ENCODE measurements around the gene BEST3. TPM values are rescaled to one million over a fixed set of nuclear protein-coding genes. Genes with fewer than 3 reads are reported as not detected.

Gene BEST3
- polyA plus RNA-seq, 3 donors = not detected

DNA sequence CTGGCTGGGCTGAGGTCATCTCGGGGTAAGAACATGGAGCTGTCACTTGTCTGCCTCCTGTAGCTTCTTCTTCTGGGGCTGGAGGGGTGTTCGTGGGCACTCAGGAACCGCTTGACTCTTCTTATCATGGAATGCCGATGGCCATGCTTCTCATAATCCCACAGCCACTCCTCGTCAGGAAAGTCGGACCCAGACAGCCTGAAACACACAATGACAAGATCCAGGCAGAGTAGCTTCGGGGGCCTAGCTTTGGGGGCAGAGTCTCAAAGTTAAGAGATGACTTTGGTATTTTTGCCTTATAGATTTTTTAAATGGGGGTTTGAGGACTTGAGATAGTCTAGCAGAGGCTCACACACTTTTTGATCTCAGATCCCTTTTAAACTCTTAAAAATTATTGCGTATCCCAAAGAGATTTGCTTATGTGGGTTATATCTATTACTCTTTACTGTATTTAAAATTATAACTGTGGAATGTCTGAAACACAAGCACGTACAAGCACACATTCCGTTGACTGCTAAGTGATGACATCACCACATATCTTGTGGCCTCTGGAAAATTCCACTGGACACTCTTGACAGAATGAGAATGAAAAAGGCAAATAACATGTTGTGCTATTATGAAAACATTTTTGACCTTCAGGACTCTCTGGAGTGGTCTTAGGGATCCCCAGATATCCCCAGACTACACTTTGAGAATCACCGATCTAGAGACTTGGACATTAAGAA is 43.3 kb downstream of the BEST3 start:
- H3K36me3 ChIP-seq (replicated peaks in 1 of 2; ENCODE audit: control insufficient read depth in 1 of 2, insufficient read depth in 2 of 2, low read length in 2 of 2) = no peaks in the 10 kb centered on the region
- H3K27me3 Mint-ChIP-seq (ENCODE audit: low read depth in 3 of 3) = peaks cover 0 to 4% (median 2%) of the 10 kb centered on the region in 3 donors
- H3K9ac ChIP-seq (ENCODE audit: insufficient read depth, low read length, poor library complexity, severe bottlenecking) = no peak overlapping the region
- H3K4me3 ChIP-seq (replicated peaks in 1 of 3; ENCODE audit: low read depth in 2 of 3, low read length in 3 of 3) = no peak overlapping the region
- peaks cover 0 to 3% (median 0%) of the 10 kb centered on the region in 7 donors for H3K9me3 Mint-ChIP-seq
- H3K27ac ChIP-seq (ENCODE audit: low read depth in 1 of 2, low read length in 2 of 2) = no peak overlapping the region
- H3K27ac Mint-ChIP-seq = no peak overlapping the region
- H3K4me3 Mint-ChIP-seq = no peak overlapping the region
- H4K20me1 ChIP-seq (ENCODE audit: insufficient read depth, low read length) = no peaks in the 10 kb centered on the region
- no peaks in the 10 kb centered on the region for H3K4me1 Mint-ChIP-seq
- H3K4me1 ChIP-seq (ENCODE audit: control insufficient read depth in 1 of 2, insufficient read depth in 2 of 2, low read length in 2 of 2) = peaks cover 0 to 7% of the 10 kb centered on the region in 2 donors
- H3K9me3 ChIP-seq (replicated peaks in 1 of 2; ENCODE audit: control insufficient read depth in 1 of 2, insufficient read depth in 1 of 2, low read length in 2 of 2) = no peaks in the 10 kb centered on the region
- no peak overlapping the region for H3K4me2 ChIP-seq (replicated peaks; ENCODE audit: extremely low read depth, low read length, poor library complexity, severe bottlenecking)
- TF ChIP-seq, protein P1, sequence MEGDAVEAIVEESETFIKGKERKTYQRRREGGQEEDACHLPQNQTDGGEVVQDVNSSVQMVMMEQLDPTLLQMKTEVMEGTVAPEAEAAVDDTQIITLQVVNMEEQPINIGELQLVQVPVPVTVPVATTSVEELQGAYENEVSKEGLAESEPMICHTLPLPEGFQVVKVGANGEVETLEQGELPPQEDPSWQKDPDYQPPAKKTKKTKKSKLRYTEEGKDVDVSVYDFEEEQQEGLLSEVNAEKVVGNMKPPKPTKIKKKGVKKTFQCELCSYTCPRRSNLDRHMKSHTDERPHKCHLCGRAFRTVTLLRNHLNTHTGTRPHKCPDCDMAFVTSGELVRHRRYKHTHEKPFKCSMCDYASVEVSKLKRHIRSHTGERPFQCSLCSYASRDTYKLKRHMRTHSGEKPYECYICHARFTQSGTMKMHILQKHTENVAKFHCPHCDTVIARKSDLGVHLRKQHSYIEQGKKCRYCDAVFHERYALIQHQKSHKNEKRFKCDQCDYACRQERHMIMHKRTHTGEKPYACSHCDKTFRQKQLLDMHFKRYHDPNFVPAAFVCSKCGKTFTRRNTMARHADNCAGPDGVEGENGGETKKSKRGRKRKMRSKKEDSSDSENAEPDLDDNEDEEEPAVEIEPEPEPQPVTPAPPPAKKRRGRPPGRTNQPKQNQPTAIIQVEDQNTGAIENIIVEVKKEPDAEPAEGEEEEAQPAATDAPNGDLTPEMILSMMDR (IDR thresholded peaks at IDR 0.05) = no peak
- no peaks in the 10 kb centered on the region for H3K79me2 ChIP-seq (ENCODE audit: insufficient read depth, low read length)
- WGBS (ENCODE audit: insufficient coverage) = 100% methylated on average over 1 of the region's 11 CpGs
- intact Hi-C loops (cut with micrococcal nuclease) = no loop called here
- peaks cover 0 to 2% of the 10 kb centered on the region in 2 donors for H3K27me3 ChIP-seq (ENCODE audit: control insufficient read depth in 2 of 2, insufficient read depth in 2 of 2, low read length in 2 of 2)
- H3K36me3 Mint-ChIP-seq = no peaks in the 10 kb centered on the region
- H2AFZ ChIP-seq (ENCODE audit: insufficient read depth, low read depth, low read length, poor library complexity, severe bottlenecking) = no peak overlapping the region
- DNase-seq = no peak

DNA sequence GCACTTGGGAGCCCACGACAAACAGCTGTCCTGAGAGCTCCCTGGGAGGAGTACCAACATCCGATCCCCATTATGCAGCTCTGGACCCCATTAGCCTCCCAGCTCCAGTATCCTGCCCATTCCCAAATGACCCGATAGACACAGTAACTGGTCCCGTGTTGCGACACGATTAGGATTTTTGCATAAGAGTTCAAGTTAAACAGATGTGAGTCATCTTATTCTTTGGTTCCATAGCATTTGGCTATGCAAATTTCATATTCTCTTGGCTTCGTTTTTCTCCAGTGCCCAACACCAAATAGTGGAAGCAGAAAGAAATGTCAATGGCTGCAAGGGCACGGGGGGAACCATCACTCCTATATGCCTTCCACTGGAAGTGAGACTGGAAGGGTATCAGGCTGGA is 45.4 kb downstream of the BEST3 start:
- peaks cover 0 to 2% (median 2%) of the 10 kb centered on the region in 3 donors for H3K27me3 Mint-ChIP-seq (ENCODE audit: low read depth in 3 of 3)
- no peak overlapping the region for H3K27ac Mint-ChIP-seq
- peak in 2 of 3 donors; percentile 12 to 29 for DNase-seq
- TF ChIP-seq, protein P1 (IDR thresholded peaks at IDR 0.05) = no peak
- Histone ChIP-seq H3K9ac (ENCODE audit: insufficient read depth, low read length, poor library complexity, severe bottlenecking) (no peak overlapping the region), H3K79me2 (ENCODE audit: insufficient read depth, low read length) (no peaks in the 10 kb centered on the region), H3K9me3 (replicated peaks in 1 of 2; ENCODE audit: control insufficient read depth in 1 of 2, insufficient read depth in 1 of 2, low read length in 2 of 2) (no peaks in the 10 kb centered on the region), H3K27me3 (ENCODE audit: control insufficient read depth in 2 of 2, insufficient read depth in 2 of 2, low read length in 2 of 2) (no peaks in the 10 kb centered on the region), H2AFZ (ENCODE audit: insufficient read depth, low read depth, low read length, poor library complexity, severe bottlenecking) (no peak overlapping the region), H3K36me3 (replicated peaks in 1 of 2; ENCODE audit: control insufficient read depth in 1 of 2, insufficient read depth in 2 of 2, low read length in 2 of 2) (no peaks in the 10 kb centered on the region), H3K27ac (ENCODE audit: low read depth in 1 of 2, low read length in 2 of 2) (no peak overlapping the region), H4K20me1 (ENCODE audit: insufficient read depth, low read length) (no peaks in the 10 kb centered on the region), H3K4me1 (ENCODE audit: control insufficient read depth in 1 of 2, insufficient read depth in 2 of 2, low read length in 2 of 2) (peaks cover 0 to 7% of the 10 kb centered on the region in 2 donors), H3K4me3 (replicated peaks in 1 of 3; ENCODE audit: low read depth in 2 of 3, low read length in 3 of 3) (no peak overlapping the region), H3K4me2 (replicated peaks; ENCODE audit: extremely low read depth, low read length, poor library complexity, severe bottlenecking) (no peak overlapping the region)
- H3K4me3 Mint-ChIP-seq = no peak overlapping the region
- intact Hi-C loops (cut with micrococcal nuclease) = no loop called here
- peaks cover 0 to 3% (median 0%) of the 10 kb centered on the region in 7 donors for H3K9me3 Mint-ChIP-seq
- WGBS (ENCODE audit: insufficient coverage) = 80% methylated on average over 1 of the region's 8 CpGs
- no peaks in the 10 kb centered on the region for H3K4me1 Mint-ChIP-seq
- H3K36me3 Mint-ChIP-seq = no peaks in the 10 kb centered on the region
